GM10266 (cell line): ENCODE results near the gene AQP2.
A peak's percentile ranks its signal among the peaks of the same experiment; 100 is the strongest.

Experiments
- DNase-seq: peaks from one replicate; pipeline ENCODE4 v3.0.0; 2012; ENCODE audit errors: extremely low spot score
- TF ChIP-seq, protein P1 (sequence below): IDR thresholded peaks from 2 replicates; pipeline ENCODE4 v1.5.1; 2012; ENCODE audit warnings: mild to moderate bottlenecking, low read depth; ENCODE audit not compliant: control insufficient read depth, insufficient read depth; ENCODE audit errors: missing control alignments

AQP2 gene

DNA sequence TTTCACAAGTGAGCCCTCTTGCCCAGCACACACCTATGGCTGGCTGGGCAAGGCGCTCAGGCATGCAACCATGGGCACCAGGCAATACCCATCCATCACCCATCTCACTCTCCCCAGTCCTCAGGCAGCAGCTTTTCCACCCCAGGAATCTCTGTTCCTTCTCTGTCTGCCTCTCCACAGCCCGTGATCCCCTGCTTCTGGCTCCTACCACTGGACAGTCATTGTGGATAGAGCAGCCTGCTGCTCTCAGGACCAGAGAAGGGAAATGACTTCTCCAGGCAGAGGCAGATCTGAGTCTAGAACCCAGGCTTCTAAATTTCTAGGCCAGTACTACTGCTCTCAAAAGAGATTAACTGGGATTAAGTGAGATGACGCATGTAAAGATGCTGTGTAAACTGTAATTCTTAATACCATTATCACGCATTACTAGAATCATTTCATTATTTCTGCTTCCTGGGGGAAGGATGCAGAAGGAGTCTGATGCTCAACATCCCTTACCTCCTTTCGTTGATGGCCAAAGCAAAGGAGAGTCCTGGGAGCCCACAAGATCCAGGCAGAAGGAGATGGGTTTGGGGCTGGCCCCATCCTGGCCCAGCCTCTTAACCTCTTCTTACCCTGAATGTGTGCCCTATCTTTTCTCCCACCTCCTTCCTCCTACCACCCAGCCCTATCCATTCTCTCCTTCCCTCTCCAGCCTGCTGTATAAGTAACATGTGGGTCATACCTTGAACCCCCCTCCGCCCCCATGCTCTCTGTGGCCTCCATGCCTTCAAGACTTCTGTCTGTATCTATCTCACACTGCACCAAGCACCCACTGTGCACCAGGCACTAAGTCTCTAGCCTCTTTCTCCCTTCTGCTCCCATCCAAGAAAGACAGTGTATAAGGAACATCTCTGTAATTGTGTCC lies 6.4 kb downstream of the AQP2 start:
- no peak for DNase-seq
- TF ChIP-seq, protein P1, sequence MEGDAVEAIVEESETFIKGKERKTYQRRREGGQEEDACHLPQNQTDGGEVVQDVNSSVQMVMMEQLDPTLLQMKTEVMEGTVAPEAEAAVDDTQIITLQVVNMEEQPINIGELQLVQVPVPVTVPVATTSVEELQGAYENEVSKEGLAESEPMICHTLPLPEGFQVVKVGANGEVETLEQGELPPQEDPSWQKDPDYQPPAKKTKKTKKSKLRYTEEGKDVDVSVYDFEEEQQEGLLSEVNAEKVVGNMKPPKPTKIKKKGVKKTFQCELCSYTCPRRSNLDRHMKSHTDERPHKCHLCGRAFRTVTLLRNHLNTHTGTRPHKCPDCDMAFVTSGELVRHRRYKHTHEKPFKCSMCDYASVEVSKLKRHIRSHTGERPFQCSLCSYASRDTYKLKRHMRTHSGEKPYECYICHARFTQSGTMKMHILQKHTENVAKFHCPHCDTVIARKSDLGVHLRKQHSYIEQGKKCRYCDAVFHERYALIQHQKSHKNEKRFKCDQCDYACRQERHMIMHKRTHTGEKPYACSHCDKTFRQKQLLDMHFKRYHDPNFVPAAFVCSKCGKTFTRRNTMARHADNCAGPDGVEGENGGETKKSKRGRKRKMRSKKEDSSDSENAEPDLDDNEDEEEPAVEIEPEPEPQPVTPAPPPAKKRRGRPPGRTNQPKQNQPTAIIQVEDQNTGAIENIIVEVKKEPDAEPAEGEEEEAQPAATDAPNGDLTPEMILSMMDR = no peak

DNA sequence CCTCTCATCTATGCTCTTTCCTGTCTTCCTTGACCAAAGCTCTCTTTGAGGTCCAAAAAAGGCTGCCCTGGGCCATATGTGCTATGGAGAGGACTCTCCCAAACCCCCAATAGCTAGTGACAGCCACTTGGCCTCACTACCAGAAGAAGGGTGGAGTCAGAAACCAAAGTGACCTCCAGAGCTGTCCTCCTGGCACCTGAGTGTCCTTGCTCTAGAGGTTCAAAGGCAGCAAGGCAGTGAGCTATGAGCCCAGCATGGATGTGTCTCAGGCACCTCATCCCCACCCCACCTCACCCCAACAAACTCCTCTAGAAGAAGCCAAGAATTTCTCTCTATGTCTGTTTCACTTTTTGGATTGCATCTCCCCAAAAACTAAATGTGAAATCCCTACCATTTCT lies 7.0 kb downstream of the AQP2 start:
- TF ChIP-seq, protein P1 = no peak
- no peak for DNase-seq

DNA sequence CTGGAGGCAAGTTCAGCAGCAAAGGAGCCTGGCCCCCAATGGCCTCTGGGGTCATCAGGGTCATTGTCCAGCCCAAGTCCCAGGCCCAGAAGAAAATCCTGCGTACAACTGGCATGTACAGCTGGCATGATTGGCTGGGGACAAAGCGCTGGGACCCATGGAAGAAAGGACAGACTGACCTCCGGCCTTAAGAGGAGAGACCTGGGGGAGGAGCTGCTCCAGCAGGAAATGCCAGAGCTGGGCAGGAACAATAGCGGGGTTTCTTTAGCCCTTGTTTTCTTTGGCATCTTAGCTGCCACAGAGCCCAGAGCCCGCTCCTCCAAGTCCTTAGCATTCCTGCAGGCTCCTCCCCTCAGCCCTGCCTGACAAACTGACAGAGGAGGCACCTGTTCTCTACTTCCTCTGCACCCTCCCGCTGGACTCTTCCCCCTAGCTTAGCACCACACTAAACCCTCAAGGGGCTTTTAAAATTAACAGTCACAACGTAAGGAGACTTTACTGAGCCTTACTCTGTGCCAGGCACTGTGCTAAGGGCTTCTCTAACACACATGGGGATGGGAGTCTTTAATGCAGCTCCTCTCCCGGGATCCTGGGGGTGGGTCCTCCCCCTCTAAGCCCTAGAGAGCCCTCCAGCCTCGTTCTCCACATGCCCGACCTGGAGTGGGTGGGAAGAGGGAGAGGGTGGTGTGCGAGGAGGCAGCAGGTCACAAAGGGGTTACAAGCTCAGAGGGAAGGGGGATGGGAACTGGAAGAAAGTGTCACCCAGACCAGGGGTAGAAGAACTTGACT lies 9.3 kb downstream of the AQP2 start:
- DNase-seq = peak; percentile 48

DNA sequence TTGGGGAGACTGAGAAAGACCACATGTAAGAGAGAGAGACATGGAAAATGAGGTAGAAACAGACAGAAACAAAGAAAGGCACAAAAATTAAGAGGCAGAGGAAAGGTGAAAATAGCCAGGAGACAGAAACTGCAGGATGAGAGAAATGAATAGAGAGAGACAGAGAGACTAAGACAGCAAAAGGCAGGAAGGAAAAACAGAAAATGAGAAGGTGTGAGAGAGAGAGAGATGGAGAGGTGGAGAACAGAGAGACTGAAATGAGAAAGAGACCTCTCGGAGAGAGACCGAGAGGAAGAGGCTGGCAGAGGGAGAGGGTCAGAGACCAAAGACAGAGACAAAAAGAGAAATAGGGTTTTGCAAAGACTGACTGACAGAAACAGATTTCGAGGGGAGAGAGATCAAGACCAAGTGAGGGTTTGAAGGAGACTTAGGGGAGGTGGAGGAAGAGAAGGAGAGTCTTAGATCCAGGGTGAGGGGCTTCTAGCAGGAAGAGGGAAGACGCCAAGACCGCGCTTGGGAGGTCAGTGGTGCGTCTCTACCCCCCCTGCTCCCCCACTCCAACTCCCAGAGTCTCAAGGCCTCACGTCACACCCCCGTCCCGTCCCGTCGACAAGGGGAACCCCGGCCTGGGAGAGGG lies 10.1 kb downstream of the AQP2 start:
- DNase-seq = peak; percentile 38
- TF ChIP-seq, protein P1 = no peak

More for the DNA sequence above, 9.3 kb downstream of the AQP2 start:
- TF ChIP-seq, protein P1 = no peak

DNA sequence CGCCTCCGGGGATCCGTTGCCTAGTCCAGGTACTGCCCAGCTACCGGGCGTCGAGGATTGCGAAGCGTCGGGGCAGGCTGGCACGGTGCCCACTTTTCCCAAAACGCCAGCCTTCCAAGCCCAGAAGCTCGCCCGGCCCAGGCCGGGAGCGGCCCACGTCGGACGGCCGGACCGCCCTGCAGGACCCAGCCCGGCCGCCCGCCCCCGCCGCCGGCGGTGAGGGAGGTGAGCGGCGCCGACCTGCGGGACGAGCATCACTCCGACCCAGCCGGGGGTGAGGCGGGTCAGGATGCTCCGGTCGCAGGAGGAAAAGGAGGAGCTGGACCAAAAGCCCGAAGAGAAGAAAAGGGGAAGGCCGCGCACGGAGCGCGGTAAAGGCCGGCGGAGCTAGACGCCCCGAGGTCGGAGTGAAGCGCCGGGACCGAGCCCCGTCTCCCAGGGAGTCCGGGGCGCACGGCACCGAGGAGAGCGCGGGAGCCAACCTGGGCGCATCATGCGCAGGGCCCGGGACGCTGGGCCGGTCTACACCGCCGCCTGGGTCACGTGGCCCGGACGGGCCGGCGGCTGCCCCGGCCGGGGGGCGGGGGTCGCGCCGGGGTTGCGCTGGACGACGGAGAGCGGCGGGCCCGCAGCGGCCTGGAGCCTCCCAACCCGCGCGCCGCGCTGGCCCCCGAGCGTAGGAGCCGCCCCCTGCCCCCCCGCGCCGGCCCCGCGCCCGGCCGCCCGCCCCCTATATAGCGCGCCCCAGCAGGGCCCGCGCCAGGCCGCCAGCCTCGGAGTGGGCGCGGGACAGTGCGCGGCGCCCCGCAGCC lies 10.8 kb downstream of the AQP2 start, which contains the start of gene AQP5:
TSS of gene AQP5 (plus strand) at position 762 of the 812 bp plus-strand sequence. CDS start 146 bp downstream, outside the sequence.
- peak; percentile 34 for DNase-seq
- TF ChIP-seq, protein P1 = no peak

DNA sequence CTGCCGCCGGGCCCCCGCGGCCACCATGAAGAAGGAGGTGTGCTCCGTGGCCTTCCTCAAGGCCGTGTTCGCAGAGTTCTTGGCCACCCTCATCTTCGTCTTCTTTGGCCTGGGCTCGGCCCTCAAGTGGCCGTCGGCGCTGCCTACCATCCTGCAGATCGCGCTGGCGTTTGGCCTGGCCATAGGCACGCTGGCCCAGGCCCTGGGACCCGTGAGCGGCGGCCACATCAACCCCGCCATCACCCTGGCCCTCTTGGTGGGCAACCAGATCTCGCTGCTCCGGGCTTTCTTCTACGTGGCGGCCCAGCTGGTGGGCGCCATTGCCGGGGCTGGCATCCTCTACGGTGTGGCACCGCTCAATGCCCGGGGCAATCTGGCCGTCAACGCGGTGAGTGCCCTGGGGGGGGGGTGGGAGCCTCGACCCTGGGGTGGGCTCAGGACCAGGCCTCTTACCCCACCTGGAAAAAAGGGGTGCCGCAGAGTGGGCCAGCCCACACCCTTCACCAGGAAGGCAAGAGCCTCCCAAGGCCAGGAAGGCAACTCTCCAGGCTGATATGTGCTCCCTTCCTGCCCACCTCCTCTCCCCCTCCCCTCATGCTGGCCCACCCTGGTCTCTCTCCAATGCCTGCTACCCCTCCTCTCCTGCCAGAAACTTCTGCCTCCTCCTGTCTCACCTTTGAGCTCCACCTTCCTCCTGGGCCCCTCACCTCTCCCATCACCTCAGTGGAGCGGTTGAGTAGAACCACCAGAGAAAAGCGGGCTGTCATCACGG lies 11.6 kb downstream of the AQP2 start:
- peak; percentile 36 for DNase-seq
- TF ChIP-seq, protein P1 = no peak
